Measurements from ENCODE around the gene CFAP107.

- TF ChIP-seq FOXK2 (IDR thresholded peaks at IDR 0.05) (no peak), BHLHE40 (IDR thresholded peaks at IDR 0.05; ENCODE audit: borderline replicate concordance) (no peak), ELF4 (IDR thresholded peaks at IDR 0.05) (no peak), SP1 (IDR thresholded peaks at IDR 0.05) (no peak), TARDBP (IDR thresholded peaks at IDR 0.05) (no peak), NFRKB (IDR thresholded peaks at IDR 0.05) (no peak), ARNT (IDR thresholded peaks at IDR 0.05) (no peak), FOXA1 (IDR thresholded peaks at IDR 0.05) (no peak), FOXM1 (IDR thresholded peaks at IDR 0.05; ENCODE audit: borderline replicate concordance) (no peak), ZNF384 (IDR thresholded peaks at IDR 0.05) (no peak), SUZ12 (IDR thresholded peaks at IDR 0.05) (no peak), LEF1 (IDR thresholded peaks at IDR 0.05; ENCODE audit: borderline replicate concordance) (no peak)
These were observed 65.4 kb downstream of the CFAP107 start for GRCh38 chr1:12811409-12811784.
